GM18870 (cell line): Measurements from ENCODE around the gene PRSS2.
"Not testable (repeated sequence)": the region's sequence is repeated elsewhere in the genome, so short reads cannot be mapped to it uniquely, and the experiment has no call there.

Experiments
- ATAC-seq: cut with Tn5 transposase; IDR thresholded peaks from one replicate; pipeline ENCODE4 v1.9.1; 2021; ENCODE audit warnings: moderate library complexity; ENCODE audit not compliant: unreplicated experiment

The PRSS2 gene

GRCh38 chr7:142770661-142771352 lies at the start of gene PRSS2:
TSS of gene PRSS2 (plus strand) at chr7:142770970. CDS start at chr7:142770983, 13 bp downstream.
- ATAC-seq, result peak; percentile 6

- no peak for ATAC-seq
Measured at GRCh38 chr7:142720986-142721385, 49.8 kb upstream of the PRSS2 start.

DNA sequence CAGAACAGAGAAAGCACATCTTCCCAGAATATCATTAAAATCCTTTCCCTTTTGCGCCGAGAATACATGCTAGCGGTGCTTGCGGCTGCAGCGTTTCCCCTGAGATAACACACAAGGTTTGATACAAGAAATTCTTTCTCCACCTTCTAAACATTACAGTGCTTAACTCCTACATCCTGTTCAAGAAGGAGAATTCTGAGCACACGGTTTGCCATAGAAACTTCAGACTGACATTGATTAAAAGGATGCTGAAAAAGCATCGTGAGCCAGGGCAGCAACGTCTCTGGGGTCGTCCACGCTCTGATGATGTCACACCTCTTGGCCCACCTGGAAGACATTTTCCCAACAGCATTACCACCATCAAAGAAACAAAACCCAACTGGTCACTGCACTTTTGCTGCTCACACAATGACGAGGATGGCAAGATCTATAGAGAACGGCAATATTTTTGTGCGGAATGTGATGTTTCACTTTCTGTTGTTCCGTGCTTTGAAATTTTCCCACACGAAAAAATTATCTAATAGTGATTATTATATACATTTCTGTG lies 48.4 kb upstream of the PRSS2 start:
- ATAC-seq, result no peak

DNA sequence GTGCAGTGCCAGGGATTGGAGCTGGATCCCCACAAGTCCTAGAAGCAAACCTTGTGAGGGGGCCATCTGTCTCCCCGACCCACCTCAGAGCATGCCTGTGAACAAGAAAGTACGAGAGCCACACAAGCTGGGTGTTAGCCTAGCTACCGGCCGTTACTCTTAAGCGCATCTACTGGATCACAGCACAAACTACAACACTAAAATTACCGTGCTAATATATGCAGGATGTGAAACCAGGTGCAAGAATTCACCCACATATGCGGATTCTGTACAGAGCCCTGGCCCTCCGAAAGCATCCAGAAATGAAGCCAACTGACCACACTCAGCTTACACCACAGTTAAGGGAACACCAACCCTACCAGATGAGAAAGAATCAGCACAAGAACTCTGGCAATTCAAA lies 37.5 kb upstream of the PRSS2 start:
- peak; percentile 64 for ATAC-seq

DNA sequence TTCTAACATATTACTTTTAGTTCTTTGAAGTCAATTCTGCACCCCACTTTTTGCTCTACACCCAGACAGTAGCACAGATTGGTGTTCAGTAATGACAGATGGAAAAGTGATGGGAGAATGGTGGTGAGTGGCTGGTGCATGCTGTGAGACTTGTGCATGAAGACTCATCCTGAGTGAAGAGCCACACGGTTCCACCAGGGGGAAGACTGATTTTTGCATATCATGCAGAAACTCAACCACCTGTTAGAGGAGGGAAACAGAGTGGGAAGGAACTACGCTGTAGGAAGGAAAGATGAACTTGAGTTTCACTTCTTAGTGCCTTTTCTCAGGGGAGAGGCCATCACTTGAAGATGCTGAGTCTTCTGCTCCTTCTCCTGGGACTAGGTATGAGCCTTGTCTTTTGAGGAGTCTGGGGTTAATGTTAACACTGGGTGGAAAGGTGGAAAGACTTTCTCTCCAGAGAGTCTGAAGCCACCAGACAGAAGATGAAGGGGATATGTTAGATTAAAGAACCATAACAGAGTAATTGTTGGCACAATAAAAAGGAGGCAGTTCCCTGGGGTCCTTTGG lies 30.8 kb upstream of the PRSS2 start:
- ATAC-seq, result peak; percentile 95

GRCh38 chr7:142740786-142741185 lies 30.0 kb upstream of the PRSS2 start:
- no peak for ATAC-seq

DNA sequence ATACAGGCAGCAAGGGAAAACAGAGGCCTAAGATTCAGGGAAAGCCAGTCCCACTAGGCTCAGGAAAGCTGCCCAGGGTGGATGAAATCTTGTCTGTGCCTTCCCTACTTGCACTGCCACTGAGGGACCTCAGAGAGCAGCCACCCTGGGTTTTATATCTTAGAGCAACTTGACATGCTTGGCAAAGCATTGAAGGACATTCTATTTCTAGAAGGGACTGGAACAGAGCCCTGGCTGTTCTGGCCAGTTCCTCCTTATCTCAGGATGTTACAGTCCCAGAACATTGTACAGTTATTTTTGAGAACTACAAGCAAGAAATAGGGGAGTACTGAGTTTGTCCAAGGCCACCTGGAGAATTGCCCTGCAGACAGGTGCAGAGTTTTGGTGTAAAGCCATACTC lies 28.8 kb upstream of the PRSS2 start:
- not testable (repeated sequence) for ATAC-seq

- ATAC-seq, result no peak
Measured at GRCh38 chr7:142745091-142745635, 25.6 kb upstream of the PRSS2 start.

DNA sequence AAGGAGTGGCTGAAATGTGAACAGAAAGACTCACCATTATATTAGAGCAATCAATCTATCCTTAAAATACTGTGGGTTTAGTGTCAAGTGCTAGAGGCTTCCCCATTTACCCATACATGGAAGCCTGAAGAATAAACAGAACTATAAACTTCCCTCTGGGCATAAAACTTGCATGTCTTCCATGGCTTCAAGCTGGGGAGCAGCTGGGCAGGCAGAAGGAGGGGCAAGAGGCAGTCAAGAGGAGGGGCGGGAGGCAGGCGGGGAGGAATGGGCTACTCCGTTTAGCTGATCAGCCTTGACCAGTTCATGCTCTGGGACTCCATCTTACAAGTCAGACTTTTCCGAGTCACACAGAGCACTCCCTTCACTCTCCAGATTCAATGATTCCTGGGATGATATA lies 25.0 kb upstream of the PRSS2 start:
- ATAC-seq, result no peak

GRCh38 chr7:142746264-142746663 lies 24.5 kb upstream of the PRSS2 start:
- ATAC-seq, result no peak

DNA sequence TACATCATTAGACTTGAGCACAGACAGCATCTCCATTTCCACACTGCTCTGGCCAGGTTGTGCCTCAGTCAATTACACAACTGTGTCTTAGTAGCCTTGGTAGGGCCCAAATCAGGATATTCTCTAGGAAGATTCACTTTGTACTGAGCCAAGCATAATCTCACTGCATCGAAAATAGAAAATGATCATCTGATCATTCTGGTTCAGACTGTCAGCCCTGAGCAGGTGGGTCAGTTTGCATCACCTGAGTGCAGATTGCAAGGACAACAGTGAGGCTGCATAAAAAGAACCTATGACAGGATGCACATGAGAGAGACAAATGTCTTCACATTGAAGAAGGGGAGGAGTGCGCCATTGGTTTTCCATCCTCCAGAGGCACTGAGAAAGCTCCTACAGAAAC lies 22.4 kb upstream of the PRSS2 start:
- not testable (repeated sequence) for ATAC-seq

DNA sequence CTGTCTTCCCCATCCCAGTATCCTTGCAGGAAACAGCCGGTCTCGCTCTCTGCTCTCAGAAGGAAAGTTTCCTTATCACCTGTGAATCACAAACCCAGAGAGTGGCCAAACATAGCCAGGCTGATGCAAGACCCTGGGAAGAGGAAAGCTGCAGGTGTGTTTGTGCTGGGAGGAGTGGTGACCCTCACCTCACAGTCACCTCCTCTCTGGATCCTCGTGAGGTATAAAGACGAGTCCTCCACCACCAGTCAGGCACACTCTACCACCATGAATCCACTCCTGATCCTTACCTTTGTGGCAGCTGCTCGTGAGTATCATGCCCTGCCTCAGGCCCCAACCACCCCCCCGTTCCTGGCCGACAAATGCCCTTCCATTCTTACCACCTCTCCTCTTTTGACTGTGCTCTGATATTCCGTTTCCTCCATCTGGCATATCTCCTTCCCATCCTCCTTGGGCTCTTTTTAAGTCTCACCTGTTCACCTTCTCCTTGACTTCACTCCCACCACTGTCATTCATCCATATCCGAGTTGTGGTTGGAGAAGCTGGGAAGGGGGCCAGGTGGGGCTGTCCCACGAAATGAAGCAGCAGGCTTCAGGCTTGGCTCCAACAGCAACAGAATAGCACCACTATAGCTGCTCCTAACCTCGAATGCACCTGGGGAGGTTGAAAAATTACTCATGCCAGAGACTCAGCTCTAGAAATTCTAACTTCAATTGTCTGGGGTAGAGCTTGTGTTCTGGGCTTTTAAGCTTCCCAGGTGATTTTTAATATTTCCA lies 21.4 kb upstream of the PRSS2 start, which contains the start of gene PRSS1:
Gene PRSS1 (plus strand): TSS at position 255 of the 776 bp plus-strand sequence. CDS start 13 bp downstream, at position 268.
- no peak for ATAC-seq

GRCh38 chr7:142750321-142750938 lies 20.3 kb upstream of the PRSS2 start:
- ATAC-seq, result no peak

DNA sequence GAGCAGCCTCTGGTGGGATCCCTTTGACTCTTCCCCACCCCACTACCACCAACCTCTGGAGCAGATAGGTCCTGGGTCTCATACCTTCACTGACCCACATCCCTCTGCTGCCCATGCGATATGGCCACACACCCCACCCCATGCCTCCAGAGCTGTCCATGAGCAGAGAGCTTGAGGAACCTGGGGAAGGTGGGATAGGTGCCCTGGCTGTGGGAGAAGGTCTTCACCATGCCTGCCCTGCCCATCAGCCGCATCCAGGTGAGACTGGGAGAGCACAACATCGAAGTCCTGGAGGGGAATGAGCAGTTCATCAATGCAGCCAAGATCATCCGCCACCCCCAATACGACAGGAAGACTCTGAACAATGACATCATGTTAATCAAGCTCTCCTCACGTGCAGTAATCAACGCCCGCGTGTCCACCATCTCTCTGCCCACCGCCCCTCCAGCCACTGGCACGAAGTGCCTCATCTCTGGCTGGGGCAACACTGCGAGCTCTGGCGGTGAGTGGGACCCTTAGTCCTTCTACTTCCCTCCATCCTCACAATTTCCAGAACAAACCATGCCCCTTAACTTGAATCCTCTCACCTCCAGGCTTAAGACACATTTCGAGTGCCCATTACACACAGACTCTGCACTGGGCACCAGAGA lies 19.1 kb upstream of the PRSS2 start:
- ATAC-seq, result not testable (repeated sequence)

DNA sequence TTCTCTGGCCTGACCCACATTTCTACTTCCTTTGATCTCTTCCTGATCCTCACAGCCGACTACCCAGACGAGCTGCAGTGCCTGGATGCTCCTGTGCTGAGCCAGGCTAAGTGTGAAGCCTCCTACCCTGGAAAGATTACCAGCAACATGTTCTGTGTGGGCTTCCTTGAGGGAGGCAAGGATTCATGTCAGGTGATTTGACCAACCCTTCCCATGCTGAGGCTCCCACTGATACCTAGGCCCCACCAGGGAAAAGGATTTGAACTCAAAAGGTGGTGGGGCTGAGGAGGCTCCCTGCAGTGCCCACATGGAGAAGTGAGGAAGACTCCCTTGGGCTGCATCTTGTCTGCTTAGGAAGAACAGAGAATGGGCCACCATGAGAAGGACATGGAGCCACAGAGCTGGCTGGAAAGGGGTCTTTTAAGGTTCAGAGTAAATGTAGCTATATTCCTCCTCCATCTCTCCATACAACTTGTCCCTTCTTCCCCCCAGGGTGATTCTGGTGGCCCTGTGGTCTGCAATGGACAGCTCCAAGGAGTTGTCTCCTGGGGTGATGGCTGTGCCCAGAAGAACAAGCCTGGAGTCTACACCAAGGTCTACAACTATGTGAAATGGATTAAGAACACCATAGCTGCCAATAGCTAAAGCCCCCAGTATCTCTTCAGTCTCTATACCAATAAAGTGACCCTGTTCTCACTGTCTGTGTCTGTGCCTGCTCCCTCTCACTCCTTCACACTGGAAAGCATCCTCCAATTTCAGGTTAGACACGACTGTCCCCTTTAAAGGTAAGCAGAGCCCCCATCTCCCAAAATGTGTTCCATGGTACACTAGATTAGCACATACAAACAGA lies 18.2 kb upstream of the PRSS2 start:
- no peak for ATAC-seq

GRCh38 chr7:142753366-142753765 lies 17.4 kb upstream of the PRSS2 start:
- no peak for ATAC-seq

- not testable (repeated sequence) for ATAC-seq
Measured at GRCh38 chr7:142753925-142754491, 16.8 kb upstream of the PRSS2 start.

DNA sequence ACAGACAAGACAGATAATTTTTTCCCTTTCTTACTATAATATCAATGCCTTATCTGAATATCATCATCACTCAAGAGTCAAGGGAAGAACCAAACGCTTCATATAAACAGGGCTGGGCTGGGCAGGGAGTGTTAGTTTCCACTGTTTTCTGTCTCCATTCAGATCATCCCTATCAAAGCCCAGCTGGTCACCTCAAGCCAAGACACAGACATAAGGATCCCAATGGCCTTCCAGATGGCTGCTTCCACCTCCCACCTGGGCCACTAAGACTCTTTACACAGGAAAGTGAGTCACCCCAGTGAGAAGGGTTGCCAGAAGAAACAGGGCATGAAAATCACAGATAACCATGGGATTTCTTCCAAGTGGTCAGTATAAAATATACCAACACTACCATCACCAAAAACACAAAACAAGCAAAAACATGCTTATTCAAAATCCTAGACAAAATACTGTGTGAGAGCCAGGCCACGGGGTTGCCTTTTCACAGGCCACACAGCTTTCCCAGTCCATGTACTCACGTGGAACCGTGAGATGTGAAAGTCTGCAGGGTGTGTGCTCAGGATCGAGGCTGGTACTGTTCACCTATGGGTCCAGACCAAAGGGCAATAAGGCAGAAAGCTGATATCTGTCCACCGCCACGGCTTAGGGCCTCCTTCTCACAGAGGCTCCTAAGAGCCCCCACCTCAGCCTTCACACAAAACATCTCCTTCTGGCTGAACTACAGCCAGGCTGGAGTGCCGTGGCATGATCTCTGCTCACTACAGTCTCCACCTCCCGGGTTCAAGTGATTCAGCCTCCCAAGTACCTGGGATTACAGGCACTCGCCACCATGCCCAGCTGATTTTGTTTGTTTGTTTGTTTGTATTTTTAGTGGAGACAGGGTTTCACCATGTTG lies 15.8 kb upstream of the PRSS2 start:
- ATAC-seq, result no peak
